CD8-positive, alpha-beta memory T cell (primary cell): Measurements from ENCODE around the gene C1QB. TPM values are rescaled to one million over a fixed set of nuclear protein-coding genes. Genes with fewer than 3 reads are reported as not detected.

Source experiments
- CTCF ChIA-PET: fragments of 350-600 bp; sonication (Branson Sonifier 250); formaldehyde crosslinking; loops from one replicate; lab custom pipeline; 2021; ENCODE audit warnings: antibody characterized with exemption; lab: Charles Lee
- POLR2A ChIA-PET: fragments of 350-600 bp; sonication (Branson Sonifier 250); formaldehyde crosslinking; loops from one replicate; lab custom pipeline; 2021; ENCODE audit warnings: antibody characterized with exemption; lab: Charles Lee
- DNase-seq, 5 donors: peaks; one replicate each; pipeline versions ENCODE4 v3.0.0 to v3.0.0-alpha.2; 2020 to 2022; ENCODE audit warnings: mixed read lengths in 1 of 5
- H3K27ac ChIP-seq: one replicate; pipeline ENCODE4 v1.7.0; 2013; ENCODE audit warnings: low read depth, mild to moderate bottlenecking, low read length, moderate library complexity
- H3K27me3 ChIP-seq: 2 replicates; pipeline ENCODE4 v1.7.0; 2013; ENCODE audit warnings: low read length, mild to moderate bottlenecking; ENCODE audit not compliant: insufficient read depth, poor library complexity, severe bottlenecking
- H3K36me3 ChIP-seq: 2 replicates; pipeline ENCODE4 v1.7.0; 2013; ENCODE audit warnings: mild to moderate bottlenecking, low read length, moderate library complexity; ENCODE audit not compliant: insufficient read depth
- H3K4me1 ChIP-seq: 2 replicates; pipeline ENCODE4 v1.7.0; 2013; ENCODE audit warnings: mild to moderate bottlenecking, low read length, moderate library complexity; ENCODE audit not compliant: insufficient read depth
- H3K4me3 ChIP-seq: 2 replicates; pipeline ENCODE4 v1.7.0; 2013; ENCODE audit warnings: mild to moderate bottlenecking, low read length
- H3K9me3 ChIP-seq: 2 replicates; pipeline ENCODE4 v1.7.0; 2013; ENCODE audit warnings: mild to moderate bottlenecking, low read length
- H3K27ac Mint-ChIP-seq, 8 donors: one replicate each; pipeline ENCODE4 v1.8.0; 2020 to 2021; ENCODE audit warnings: mixed read lengths in 8 of 8, mild to moderate bottlenecking in 6 of 8, inconsistent platforms in 3 of 8, moderate library complexity in 3 of 8
- H3K27me3 Mint-ChIP-seq, 2 donors: one replicate each; pipeline ENCODE4 v1.8.0; 2020 to 2021; ENCODE audit warnings: mixed read lengths in 2 of 2, mild to moderate bottlenecking in 1 of 2, moderate library complexity in 1 of 2
- H3K36me3 Mint-ChIP-seq, 3 donors: one replicate each; pipeline ENCODE4 v1.8.0; 2020 to 2021; ENCODE audit warnings: mixed read lengths in 3 of 3, inconsistent platforms in 1 of 3, mild to moderate bottlenecking in 1 of 3
- H3K4me1 Mint-ChIP-seq, 3 donors: one replicate each; pipeline ENCODE4 v1.8.0; 2020 to 2021; ENCODE audit warnings: mixed read lengths in 3 of 3, inconsistent platforms in 1 of 3, mild to moderate bottlenecking in 1 of 3
- H3K4me3 Mint-ChIP-seq, 7 donors: one replicate each; pipeline ENCODE4 v1.8.0; 2020 to 2021; ENCODE audit warnings: mixed read lengths in 7 of 7, mild to moderate bottlenecking in 6 of 7, moderate library complexity in 4 of 7, inconsistent platforms in 2 of 7
- H3K9me3 Mint-ChIP-seq, 5 donors: one replicate each; pipeline ENCODE4 v1.8.0; 2020 to 2022; ENCODE audit warnings: mixed read lengths in 5 of 5, mild to moderate bottlenecking in 3 of 5, moderate library complexity in 2 of 5, inconsistent platforms in 1 of 5
- polyA plus RNA-seq: library from polyadenylated mRNA; unstranded; fragments of 300-500 nt; fragmentation: Illumina TruSeq; gene quantifications from one replicate; pipeline ENCODE4 v1.2.3, GENCODE V29; 2021
- total RNA-seq, 2 experiments: library from RNA; stranded (reverse); gene quantifications; one replicate each; pipeline ENCODE4 v1.2.3, GENCODE V29; 2021

C1QB gene
- total and polyA plus RNA-seq, 3 experiments from 2014 or later: 0.20 to 0.53 TPM; not detected in 1

DNA sequence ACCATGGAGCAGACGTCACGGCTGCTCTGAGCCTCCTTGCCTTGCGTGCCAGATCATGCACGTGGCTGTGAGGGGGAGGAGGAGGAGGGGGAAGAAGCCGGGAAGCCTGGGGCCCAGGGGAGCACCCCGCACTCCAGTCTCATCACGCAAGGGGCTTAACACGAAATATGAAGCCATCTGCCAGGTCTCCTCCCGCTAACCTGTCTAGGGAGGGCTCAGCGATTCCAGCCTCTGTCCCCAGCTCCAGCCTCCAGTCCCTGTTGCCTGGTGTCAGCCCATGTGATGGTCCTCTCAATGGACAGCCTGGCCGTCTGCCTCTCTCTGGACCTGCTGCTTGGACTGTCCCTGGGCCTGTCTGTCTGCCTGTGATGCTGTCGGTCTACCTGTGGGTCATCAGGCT, 39.1 kb upstream of the C1QB start:
- no peaks in the 10 kb centered on the region for H3K4me1 Mint-ChIP-seq
- H3K36me3 Mint-ChIP-seq: no peaks in the 10 kb centered on the region
- H3K27ac Mint-ChIP-seq: no peak overlapping the region
- H3K9me3 ChIP-seq: no peaks in the 10 kb centered on the region
- CTCF ChIA-PET: no interaction called here
- H3K4me3 Mint-ChIP-seq: no peak overlapping the region
- no peak overlapping the region for H3K27ac ChIP-seq
- H3K4me3 ChIP-seq: no peak overlapping the region
- H3K27me3 Mint-ChIP-seq: peaks cover 13 to 50% of the 10 kb centered on the region in 2 donors
- POLR2A ChIA-PET: no interaction called here
- no peaks in the 10 kb centered on the region for H3K4me1 ChIP-seq
- peaks cover 4% of the 10 kb centered on the region for H3K27me3 ChIP-seq
- DNase-seq: no peak
- H3K9me3 Mint-ChIP-seq: no peaks in the 10 kb centered on the region
- H3K36me3 ChIP-seq: no peaks in the 10 kb centered on the region

DNA sequence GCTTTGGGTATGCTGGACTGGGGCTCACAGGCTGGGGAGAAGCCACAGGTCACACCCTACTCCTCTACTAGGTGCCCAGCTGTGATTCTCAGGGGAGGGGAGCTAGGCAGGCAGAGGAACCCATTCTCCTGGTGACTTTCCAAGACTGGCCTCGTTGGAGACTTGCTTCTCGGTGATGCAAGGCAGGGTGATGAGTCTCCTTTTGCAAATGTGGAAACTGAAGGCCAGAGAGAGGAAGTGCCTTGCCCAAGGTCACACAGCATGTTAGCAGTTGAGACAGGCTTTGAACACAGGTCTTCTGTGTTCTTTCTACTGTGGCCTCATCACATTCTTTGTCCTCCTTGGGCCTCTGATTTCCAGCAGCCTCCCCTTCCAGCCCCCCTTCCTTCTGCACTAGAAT, 37.1 kb upstream of the C1QB start:
- CTCF ChIA-PET: no interaction called here
- no peaks in the 10 kb centered on the region for H3K4me1 Mint-ChIP-seq
- POLR2A ChIA-PET: interaction anchor here (0.6 kb wide), 1 partner anchor 24 kb away, joined by 3 read pairs; no protein-coding TSS in a partner anchor

DNA sequence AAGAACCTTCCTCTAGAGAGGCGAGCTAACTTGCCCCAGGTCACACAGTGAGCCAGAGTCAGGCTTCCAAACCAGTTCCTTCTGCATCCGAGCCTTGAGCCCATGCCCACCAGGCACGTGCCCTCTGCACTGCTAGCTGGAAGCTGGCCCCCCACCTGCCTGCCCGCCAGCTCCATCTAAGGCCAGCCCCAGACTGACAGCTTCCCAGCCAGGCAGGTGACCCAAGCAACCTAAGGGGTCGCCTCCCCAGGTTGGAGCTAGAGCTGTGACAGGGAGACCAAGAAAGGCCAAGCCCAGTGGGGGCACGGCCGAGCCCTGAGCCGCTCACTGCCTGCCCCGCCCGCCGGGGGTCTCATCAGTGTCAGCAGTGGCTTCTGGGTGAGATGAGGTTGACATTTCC, 36.5 kb upstream of the C1QB start:
- ChIA-PET POLR2A (interaction anchor here (0.6 kb wide), 1 partner anchor 25 kb away, joined by 3 read pairs; no protein-coding TSS in a partner anchor), CTCF (no interaction called here)

More for the DNA sequence above, 37.1 kb upstream of the C1QB start:
- Histone ChIP-seq H3K27me3 (peaks cover 6% of the 10 kb centered on the region), H3K4me1 (no peaks in the 10 kb centered on the region), H3K9me3 (no peaks in the 10 kb centered on the region), H3K27ac (no peak overlapping the region), H3K36me3 (no peaks in the 10 kb centered on the region), H3K4me3 (no peak overlapping the region)
- no peaks in the 10 kb centered on the region for H3K36me3 Mint-ChIP-seq
- no peaks in the 10 kb centered on the region for H3K9me3 Mint-ChIP-seq
- no peak for DNase-seq
- H3K27me3 Mint-ChIP-seq: peaks cover 14 to 46% of the 10 kb centered on the region in 2 donors
- H3K27ac Mint-ChIP-seq: no peak overlapping the region
- H3K4me3 Mint-ChIP-seq: no peak overlapping the region

DNA sequence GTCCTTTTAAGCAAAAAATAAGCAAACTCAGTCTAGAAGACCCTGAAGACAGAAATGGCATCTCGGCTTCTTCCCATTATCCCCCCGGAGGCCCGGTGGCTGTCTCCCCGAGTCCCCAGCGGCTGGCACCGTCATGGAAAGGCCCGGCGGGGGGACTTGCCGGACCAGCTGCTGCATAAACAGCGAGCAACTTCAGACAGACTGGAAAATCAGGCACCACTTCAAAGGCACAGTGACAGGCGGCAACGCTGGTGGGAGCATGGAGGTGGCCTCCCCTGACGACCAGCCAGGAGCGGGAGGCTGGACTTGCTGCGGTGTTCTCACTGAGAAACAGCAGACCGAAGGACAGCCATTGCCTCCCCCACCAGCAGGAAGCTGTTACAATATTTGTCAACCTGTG, 35.0 kb upstream of the C1QB start:
- ChIA-PET CTCF (no interaction called here), POLR2A (no interaction called here)
- Mint-ChIP-seq H3K36me3 (no peaks in the 10 kb centered on the region), H3K4me3 (no peak overlapping the region), H3K27ac (no peak overlapping the region), H3K4me1 (no peaks in the 10 kb centered on the region), H3K9me3 (no peaks in the 10 kb centered on the region), H3K27me3 (peaks cover 15 to 42% of the 10 kb centered on the region in 2 donors)
- no peak for DNase-seq
- Histone ChIP-seq H3K36me3 (no peaks in the 10 kb centered on the region), H3K27me3 (peaks cover 9% of the 10 kb centered on the region), H3K27ac (no peak overlapping the region), H3K4me3 (no peak overlapping the region), H3K4me1 (no peaks in the 10 kb centered on the region), H3K9me3 (no peaks in the 10 kb centered on the region)

More for the DNA sequence above, 36.5 kb upstream of the C1QB start:
- no peaks in the 10 kb centered on the region for H3K36me3 Mint-ChIP-seq
- peaks cover 16 to 40% of the 10 kb centered on the region in 2 donors for H3K27me3 Mint-ChIP-seq
- Histone ChIP-seq H3K27ac (no peak overlapping the region), H3K9me3 (no peaks in the 10 kb centered on the region), H3K27me3 (peaks cover 9% of the 10 kb centered on the region), H3K36me3 (no peaks in the 10 kb centered on the region), H3K4me1 (no peaks in the 10 kb centered on the region), H3K4me3 (no peak overlapping the region)
- no peak for DNase-seq
- no peak overlapping the region for H3K27ac Mint-ChIP-seq
- no peak overlapping the region for H3K4me3 Mint-ChIP-seq
- no peaks in the 10 kb centered on the region for H3K9me3 Mint-ChIP-seq
- H3K4me1 Mint-ChIP-seq: no peaks in the 10 kb centered on the region

DNA sequence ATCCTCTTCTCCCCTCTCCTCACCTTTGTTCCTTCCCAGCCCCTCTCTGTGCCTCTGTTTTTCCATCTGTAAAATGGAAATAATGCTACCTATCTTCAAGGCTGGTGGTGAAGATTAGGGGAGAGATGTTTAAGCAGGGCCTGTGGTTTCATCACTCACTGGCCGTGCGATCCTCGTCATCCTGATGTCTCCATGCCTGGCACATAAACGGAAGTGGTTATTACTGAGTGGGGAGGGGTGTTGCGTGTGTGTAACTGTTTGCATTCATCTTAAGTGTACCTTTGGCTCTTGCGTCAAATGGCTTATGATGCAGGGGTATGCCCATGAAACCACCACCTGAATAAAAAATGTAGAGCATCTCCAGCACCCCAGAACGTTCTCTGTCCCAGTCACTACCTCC, 33.8 kb upstream of the C1QB start:
- CTCF ChIA-PET: no interaction called here
- no peaks in the 10 kb centered on the region for H3K36me3 ChIP-seq
- H3K4me1 ChIP-seq: no peaks in the 10 kb centered on the region
- peaks cover 9% of the 10 kb centered on the region for H3K27me3 ChIP-seq
- no peak overlapping the region for H3K27ac ChIP-seq
- DNase-seq: no peak
- POLR2A ChIA-PET: no interaction called here
- no peaks in the 10 kb centered on the region for H3K9me3 ChIP-seq
- peaks cover 15 to 45% of the 10 kb centered on the region in 2 donors for H3K27me3 Mint-ChIP-seq
- H3K4me3 ChIP-seq: no peak overlapping the region
- H3K27ac Mint-ChIP-seq: peak overlapping the region in 2 of 8 donors; percentile 21 to 93
- no peaks in the 10 kb centered on the region for H3K4me1 Mint-ChIP-seq
- H3K9me3 Mint-ChIP-seq: no peaks in the 10 kb centered on the region
- no peak overlapping the region for H3K4me3 Mint-ChIP-seq
- no peaks in the 10 kb centered on the region for H3K36me3 Mint-ChIP-seq

DNA sequence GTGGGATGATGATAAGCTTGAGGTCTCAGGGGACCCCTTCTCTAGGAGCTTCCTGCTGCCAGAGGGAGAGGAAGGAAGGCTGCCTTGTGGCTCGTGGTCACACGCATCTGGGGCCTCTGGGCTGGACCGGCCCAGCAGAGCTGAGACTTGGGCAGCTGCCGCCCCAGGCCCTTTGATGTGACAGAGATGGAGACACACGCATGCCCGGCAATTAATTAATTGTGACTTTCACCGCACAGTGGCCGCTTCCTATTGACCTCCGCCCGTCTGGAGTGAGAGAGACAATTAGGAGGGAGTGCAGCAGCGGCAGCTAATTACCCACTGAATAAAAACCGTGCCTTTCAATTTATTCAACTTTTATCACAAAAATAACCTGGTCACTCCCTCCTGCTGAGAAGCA, 33.2 kb upstream of the C1QB start:
- Histone ChIP-seq H3K27ac (no peak overlapping the region), H3K4me3 (no peak overlapping the region), H3K4me1 (no peaks in the 10 kb centered on the region), H3K27me3 (peaks cover 9% of the 10 kb centered on the region), H3K36me3 (no peaks in the 10 kb centered on the region), H3K9me3 (no peaks in the 10 kb centered on the region)
- no peak overlapping the region for H3K4me3 Mint-ChIP-seq
- no peaks in the 10 kb centered on the region for H3K4me1 Mint-ChIP-seq
- ChIA-PET CTCF (no interaction called here), POLR2A (no interaction called here)
- H3K36me3 Mint-ChIP-seq: no peaks in the 10 kb centered on the region
- H3K9me3 Mint-ChIP-seq: no peaks in the 10 kb centered on the region
- peak overlapping the region in 2 of 8 donors; percentile 57 to 93 for H3K27ac Mint-ChIP-seq
- DNase-seq: no peak
- H3K27me3 Mint-ChIP-seq: peaks cover 10 to 45% of the 10 kb centered on the region in 2 donors

DNA sequence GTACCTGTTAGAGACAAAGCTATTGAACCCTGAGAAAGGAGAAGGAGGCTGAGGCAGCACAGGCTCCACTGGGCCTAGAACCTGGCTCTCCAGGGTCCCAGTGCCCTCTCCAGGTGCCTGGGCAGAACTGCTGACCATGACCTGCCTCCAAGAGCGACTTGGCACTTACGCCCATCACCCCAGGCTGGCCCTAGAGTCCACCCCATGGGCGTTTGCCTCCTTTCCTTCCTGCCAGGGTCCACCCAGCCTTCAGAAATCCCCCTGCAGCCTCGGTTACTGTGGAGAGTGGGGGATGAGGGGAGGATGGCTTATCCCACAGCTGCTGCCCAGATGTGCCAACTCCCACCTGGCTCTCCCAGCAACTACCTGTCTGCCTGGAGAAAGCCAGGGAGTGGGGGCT, 31.3 kb upstream of the C1QB start:
- H3K36me3 Mint-ChIP-seq: no peaks in the 10 kb centered on the region
- no peak overlapping the region for H3K27ac Mint-ChIP-seq
- H3K4me3 ChIP-seq: no peak overlapping the region
- H3K9me3 Mint-ChIP-seq: no peaks in the 10 kb centered on the region
- H3K27me3 ChIP-seq: peaks cover 9% of the 10 kb centered on the region
- no peak overlapping the region for H3K27ac ChIP-seq
- no peaks in the 10 kb centered on the region for H3K36me3 ChIP-seq
- no peak for DNase-seq
- H3K9me3 ChIP-seq: no peaks in the 10 kb centered on the region
- no peaks in the 10 kb centered on the region for H3K4me1 ChIP-seq
- POLR2A ChIA-PET: no interaction called here
- CTCF ChIA-PET: no interaction called here
- no peak overlapping the region for H3K4me3 Mint-ChIP-seq
- no peaks in the 10 kb centered on the region for H3K4me1 Mint-ChIP-seq
- H3K27me3 Mint-ChIP-seq: peaks cover 9 to 52% of the 10 kb centered on the region in 2 donors

DNA sequence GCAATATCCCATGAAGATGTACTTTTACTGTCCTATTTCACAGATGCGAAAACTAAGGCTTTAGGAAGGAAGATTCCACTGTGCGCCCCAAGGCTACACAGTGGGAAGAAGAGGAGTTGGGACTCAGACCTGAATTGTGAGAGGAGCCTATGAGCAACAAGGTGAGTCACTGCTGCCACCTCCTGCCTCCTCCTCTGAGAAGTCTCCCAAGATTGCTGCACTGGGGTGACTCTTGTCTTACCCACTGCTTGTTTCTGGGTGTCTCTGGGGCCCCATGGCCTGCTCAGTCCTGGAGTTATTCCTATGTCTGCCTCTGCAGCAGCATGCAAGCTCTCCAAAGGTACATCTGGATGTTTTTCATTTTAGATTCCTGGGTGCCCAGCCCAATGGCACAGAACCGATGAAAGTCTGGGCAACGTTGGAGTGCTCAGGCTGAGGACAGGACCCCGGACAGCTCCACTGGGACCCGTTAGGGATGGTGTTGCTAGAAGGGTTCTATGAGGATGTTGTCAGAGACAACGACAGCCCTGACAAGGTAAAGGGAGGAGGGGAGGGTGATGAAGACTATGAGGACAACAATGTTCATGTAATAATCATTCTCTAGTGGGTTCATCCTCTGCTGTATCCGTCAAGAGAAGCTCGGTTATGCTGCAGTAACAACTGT, 27.6 kb upstream of the C1QB start:
- no peaks in the 10 kb centered on the region for H3K4me1 Mint-ChIP-seq
- H3K36me3 ChIP-seq: no peaks in the 10 kb centered on the region
- no peak overlapping the region for H3K4me3 ChIP-seq
- DNase-seq: no peak
- H3K4me3 Mint-ChIP-seq: no peak overlapping the region
- H3K27ac Mint-ChIP-seq: no peak overlapping the region
- H3K27me3 Mint-ChIP-seq: peaks cover 22 to 58% of the 10 kb centered on the region in 2 donors
- ChIA-PET POLR2A (no interaction called here), CTCF (no interaction called here)
- H3K36me3 Mint-ChIP-seq: no peaks in the 10 kb centered on the region
- no peaks in the 10 kb centered on the region for H3K9me3 Mint-ChIP-seq
- no peaks in the 10 kb centered on the region for H3K4me1 ChIP-seq
- H3K27ac ChIP-seq: no peak overlapping the region
- no peaks in the 10 kb centered on the region for H3K9me3 ChIP-seq
- H3K27me3 ChIP-seq: peaks cover 5% of the 10 kb centered on the region
